ENCODE results near the gene IGSF8.

The IGSF8 gene

DNA sequence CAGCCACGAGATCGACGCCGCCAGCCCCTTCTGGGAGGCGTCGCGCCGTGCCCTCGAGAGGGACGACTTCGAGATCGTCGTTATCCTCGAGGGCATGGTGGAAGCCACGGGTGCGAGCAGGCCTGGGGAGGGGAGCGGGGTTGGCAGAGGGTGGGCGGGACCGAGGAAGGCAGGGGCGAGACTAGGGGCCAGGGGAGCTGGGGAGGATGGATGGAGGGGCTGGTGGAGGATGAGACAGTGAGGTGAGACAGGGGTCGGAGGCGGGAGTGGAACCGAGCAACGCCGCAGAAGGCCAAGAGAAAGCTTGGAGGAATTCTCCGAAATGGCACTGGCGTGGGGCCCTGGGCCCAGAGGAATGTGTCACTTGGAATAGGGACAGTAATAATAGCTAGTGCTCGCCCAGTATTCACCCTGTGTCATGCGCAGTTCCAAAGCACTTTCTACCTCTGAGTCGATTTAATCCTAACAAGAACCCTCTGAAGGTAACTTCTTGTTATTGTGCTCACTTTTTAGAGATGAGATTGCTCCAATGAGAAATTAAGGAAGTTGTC, 13.6 kb downstream of the IGSF8 start:
- no peak for DNase-seq

DNA sequence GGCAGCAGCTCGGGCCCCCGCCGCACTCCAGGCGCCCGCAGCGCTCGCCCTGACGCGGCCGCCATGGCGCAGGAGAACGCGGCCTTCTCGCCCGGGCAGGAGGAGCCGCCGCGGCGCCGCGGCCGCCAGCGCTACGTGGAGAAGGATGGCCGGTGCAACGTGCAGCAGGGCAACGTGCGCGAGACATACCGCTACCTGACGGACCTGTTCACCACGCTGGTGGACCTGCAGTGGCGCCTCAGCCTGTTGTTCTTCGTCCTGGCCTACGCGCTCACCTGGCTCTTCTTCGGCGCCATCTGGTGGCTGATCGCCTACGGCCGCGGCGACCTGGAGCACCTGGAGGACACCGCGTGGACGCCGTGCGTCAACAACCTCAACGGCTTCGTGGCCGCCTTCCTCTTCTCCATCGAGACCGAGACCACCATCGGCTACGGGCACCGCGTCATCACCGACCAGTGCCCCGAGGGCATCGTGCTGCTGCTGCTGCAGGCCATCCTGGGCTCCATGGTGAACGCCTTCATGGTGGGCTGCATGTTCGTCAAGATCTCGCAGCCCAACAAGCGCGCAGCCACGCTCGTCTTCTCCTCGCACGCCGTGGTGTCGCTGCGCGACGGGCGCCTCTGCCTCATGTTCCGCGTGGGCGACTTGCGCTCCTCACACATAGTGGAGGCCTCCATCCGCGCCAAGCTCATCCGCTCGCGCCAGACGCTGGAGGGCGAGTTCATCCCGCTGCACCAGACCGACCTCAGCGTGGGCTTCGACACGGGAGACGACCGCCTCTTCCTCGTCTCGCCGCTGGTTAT, 14.2 kb downstream of the IGSF8 start:
- peak; percentile 79 for DNase-seq

DNA sequence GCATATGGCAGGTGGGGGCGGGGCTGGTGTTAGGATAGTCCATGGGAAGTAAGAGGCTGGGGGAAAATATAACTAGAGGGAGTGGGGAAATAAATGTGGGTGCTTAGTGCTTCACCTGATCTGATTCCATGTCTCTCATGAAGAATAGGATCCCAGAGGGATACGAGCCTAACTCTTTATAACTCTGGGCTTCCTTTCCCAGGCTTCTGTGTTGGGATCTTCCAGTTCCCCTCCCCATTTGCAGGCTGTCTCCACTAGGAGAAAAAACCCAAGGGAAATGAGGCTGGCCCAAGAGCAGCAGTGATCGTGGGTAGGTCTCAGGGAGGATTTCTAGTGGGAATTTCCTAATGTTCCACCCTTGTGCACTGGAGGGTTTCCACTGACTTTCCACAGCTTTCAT, 15.5 kb downstream of the IGSF8 start:
- DNase-seq, result no peak

DNA sequence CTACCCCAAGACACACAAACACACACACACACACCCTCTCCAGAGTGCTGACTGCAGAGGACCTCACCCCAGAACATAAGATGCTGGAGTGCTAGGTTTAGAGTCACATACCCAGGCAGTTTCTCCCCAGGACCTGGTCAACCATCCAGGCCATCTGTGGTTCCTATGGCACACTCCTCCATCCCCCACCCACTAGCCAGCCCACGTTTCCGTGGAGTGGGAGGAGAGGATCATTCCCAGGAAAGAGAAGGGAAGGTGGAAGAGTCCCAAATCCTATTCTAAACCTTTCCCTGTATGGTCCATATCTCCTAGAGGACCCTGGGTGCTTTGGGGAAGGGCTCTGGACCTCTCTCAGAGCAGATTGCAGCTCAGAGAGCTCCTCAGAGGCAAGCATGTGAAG, 15.9 kb downstream of the IGSF8 start:
- no peak for DNase-seq

DNA sequence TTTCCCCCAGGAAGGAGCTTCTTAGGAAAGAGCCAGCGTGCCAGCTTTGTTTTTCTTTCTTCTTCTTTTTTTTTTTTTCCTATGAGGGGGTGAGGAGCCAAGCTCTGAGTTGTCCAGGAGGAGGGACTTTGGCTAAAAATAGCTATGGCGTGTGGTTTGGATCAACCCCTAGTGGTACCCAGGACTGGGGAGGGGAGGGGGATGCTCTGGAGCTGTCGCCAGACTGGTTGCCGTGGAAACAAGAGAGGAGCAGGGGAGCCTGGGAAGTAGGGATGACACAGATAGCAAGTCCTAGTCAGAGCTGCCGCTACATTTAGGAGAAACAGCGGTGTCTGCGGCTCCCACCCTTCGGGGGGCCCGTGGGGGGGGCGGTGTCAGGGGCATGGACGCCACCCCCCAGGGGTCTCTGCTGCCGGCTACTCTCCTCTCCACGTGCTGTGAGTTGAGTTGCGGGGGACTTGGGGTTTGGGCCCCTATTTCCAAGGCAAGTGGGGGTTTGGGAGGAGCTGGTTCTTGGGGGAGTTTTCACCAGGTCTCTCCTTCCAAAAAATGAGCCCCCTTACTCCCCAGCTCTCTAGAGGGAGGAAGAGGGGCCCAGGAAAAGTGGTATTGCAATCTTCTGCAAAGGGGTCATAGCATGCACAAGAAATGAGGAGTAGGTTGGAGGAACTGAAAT, 17.0 kb downstream of the IGSF8 start, which contains the start of gene KCNJ9:
Gene KCNJ9, plus strand, starts transcription at position 278 of the 676 bp plus-strand sequence. CDS start 2,493 bp downstream, outside the sequence.
- no peak for DNase-seq

DNA sequence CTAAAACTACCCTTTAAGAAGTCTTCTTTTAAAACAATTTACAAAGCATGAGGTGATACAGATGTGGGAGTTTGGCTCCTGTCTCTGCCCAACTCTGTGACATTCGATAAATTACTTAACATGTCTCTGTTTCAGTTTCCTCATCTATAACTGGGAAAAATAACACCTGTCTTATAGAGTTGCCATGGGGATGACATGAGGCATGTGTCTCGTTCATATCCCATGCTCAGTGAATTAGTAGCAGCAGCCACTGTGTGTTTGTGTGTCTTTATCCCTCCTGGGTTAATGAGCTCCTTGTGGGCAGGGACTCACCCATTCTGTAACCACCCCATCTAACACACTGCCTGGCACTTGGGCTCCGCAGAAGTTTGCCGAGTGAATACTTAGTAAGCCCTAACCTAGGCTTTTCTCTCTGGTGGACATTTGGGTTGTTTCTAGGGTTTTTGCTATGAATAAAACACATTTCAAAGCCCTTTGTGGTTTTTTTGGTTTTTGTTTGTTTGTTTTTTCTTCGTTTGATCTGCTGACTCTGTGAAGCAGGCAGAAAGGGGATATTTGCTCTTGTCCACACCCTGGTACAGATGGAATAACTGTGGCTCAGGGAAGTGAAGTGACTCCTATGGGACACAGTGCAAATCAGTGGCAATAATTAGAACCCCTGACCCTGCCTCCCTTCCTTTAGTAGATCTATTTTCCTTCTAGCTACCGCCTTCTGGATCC, 17.9 kb downstream of the IGSF8 start:
- DNase-seq, result no peak

DNA sequence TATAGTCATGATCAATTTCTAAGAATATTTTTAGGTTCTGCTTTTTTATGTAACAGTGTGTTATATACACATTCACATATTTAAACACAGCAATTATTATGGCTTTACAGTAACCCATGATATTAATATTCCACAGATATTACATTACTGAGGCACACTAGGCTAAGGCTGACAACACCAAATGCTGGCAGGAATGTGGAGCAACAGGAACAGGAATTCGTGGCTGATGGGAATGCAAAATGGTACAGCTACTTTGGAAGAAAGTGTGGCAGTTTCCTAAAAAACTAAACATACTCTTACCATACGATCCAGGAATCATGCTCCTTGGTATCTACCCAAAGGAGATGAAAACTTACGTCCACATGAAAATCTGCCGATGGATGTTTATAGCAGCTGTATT, 19.0 kb downstream of the IGSF8 start:
- no peak for DNase-seq

DNA sequence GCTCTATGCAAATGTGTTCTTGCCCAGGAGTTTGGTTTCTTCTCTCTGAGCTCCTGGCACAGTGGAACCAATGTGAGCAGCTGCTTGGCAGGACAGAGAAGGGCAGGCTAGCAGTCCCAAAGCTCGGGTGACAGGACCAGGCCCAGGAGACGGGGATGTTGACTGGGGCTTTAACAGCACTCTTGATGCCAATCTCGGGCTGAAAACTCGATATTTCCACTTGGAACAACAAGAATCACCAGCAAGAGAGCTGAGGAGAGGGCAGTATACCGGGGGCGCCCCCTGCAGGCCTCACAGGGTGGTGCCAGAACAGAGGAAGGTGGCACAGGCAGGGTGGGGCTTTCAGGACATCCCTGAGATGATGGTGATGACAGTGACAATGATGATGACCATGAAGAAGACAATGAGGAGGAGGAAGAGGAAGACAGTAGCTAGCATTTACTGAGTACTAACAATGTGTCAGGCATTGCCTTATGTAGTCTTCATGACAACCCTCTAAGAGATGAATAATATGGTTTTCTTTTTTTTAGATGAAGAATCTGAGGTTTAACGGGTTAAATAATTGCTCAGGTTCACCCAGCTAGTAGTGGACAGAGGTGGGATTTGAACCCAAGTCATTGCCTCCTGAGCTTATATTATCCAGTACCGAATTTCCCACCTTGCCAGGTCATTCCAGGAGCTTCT, 19.8 kb downstream of the IGSF8 start:
- DNase-seq, result peak; percentile 59

DNA sequence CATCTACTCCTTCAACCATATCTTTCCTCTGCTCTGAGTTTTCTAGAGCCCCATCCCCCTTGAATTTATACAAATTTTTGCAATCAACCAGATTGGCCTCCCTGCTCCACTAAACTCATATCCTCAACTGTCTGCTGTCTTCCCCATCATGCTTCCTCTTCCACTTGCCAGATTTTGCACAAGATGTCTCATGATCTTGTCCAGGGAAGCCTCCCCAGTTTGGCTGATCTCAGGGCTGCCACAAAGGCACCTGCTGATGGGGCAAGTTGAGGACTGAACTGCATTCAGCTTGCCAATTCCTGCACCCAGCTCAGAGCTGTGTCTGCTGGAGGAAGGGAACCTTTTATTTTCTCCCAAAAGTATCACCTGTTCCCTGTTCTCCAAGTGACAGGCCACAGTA, 20.9 kb downstream of the IGSF8 start:
- no peak for DNase-seq

DNA sequence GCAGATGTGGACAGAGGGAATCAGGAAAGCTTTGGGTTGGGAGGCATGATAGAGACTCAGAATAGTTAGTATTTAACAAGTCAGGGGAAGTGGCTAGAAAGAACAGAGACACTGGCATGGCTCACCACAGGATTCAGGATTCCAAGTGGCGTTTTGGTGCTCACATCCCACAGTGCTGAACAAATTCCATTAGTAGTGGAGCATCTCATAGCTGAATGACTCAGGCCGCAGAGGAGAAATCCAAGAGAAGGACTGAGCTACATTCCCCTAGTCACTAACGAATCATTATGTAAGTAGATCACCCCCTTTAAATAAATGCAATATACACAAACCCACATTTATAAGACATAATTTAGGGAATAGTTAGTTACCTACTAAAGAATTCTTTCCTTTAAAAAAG, 22.1 kb downstream of the IGSF8 start:
- DNase-seq, result no peak

DNA sequence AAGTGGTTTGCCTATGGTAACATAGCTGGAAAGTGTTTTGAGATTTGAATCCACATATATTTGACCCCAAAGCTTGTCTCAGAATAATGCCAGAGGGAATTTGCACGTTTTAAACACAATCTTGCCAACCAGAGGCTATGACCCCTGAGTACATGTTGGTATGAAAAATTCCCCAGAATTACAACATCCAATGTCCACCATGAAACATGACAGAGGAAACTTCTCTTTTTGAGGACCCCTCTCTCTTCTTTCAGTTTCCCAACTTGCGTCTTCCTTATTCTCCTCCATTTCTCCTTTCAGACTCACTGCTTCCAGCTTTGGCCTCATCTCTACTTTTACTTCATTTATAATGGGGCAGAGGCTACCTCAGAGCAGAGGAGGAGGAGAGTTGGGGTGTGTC, 22.6 kb downstream of the IGSF8 start:
- DNase-seq, result no peak

DNA sequence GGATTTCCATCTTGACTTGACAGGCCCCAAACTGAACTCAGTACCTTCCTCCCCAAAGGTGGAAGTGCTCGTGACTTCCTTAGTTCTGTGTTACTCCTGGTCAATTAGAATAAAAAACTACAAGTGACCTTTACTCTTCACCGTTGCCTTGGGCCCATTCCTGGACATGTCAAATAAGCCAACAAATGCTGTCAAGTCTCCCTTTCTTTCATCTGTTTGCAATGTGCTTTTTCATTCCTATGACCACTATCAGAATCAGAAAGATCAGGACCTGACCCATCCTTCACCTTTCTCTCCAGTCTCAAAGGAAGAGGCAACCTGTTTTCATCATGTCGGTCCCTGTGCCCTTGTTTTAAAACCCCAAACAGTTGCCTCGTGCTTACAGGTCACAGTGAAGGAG, 23.6 kb downstream of the IGSF8 start:
- DNase-seq, result no peak

DNA sequence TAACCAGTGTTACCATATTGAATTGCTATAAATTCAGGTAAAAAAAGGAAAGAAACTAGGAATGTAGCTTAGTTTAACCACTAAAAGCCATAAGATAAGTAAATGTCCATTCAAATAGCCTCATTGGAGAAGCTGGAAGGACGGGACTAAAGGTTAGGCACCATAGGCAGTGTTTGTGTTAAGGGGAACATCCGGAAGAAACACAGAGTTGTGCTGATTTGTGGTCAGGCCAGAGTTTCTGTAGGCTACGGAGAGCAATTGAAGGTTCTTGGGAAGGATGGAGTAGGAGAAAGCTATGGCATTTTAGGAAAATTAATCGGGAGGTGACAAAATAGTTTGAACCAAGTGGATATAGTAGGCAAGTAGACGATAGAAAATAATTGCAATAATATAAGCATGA, 27.1 kb downstream of the IGSF8 start:
- DNase-seq, result no peak

DNA sequence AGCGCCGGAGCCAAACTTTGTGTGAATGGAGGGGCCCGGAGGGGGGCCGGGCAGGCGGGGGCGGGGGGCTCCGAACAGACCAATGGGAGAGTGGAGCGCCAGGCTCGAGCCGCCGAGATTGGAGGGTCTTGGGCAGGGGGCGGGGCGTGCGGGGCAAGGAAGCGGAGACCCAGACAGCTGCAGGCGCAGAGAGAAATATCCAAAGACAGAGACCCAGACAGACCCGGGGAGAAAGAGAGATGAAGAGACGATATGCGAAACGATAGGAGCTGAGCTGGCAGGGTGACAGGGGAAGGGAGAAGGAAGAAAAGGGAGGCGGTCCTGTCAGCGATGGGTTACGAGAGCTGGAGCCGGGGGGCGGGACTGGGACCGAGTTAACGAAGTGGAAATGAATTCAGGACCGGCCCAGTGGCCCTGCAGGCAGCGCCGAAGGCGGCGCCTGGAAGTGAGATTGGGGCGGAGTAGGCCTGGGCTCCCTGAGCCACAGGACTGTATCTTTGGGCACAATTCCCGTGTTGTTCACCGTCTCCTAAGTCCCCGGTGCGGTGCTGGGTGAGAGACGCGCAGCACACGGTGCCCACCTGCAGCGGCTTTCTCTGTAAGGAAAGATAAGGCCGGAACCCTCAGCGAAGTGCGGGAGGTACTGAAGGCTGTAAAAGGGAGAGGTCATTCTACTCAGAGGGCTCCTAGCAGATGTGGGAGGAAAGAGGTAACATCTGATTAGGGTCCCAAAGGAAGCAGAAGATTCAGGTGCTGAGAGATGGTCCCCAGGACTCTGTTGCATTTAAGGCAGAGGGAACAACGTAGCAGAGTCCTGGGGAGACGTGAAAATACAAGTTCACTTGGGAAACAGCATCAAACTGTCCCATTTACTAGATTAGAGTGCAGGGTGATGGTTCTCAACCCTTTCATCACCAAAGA, 27.9 kb downstream of the IGSF8 start:
- DNase-seq, result no peak

DNA sequence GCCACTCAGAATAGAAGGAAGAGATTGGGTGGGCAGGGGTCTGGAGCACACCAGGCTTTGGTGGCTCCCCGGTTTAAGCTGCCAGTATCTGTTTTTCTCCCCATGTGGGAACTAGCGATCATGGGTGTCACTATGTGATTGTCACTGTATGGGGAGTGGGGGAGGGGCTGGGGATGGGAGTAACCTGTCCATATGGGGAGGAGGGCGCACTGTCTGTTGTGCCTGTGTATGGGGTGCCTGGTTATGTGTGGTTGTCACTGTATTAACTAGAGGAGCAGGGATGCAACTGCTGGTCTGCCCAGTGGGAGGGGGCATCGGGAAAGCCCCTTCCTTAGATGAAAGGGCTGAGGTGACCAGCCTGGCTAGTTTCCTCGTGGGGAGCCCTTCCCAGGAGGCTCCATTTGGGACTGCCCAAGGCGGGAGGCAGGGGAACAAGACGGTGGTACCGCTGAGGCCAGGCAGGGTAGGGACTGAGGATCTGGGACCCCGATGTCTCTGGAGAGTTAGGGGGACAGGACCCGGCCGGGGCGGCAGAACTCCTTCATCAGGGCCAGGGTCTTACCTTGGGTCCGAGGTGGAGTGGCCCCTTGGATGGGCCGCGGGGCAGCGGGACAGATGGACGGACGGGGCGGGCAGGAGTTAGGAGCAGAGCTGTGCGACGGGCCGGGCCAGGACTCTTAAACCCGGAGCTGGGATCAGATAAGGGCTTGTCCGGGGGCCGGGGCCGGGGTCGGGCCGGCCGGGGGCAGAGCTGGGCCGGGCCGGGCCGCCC, 28.8 kb downstream of the IGSF8 start, which contains the start of gene KCNJ10:
Gene KCNJ10, minus strand, starts transcription at position 701 of the 772 bp plus-strand sequence. CDS start 27,628 bp downstream, outside the sequence.
- DNase-seq, result no peak

DNA sequence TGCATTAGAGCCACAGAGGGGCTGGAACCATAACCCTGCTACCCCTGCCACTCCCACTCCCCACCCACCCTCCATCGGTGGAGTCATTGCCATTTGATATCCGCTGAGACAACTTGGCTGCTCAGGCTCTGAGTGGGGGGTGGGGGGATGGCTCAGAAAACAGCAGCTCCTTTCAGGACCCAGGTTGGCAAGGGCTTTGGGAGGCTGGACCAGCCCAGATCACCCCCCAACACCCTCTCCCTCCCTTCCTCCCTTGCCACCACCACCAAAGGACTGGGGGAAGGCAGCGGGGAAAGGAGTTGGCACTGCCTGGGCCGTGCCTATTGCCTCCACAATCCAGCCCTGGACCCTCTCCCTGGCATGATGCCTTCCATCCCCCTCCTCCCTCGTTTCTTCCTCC, 30.2 kb downstream of the IGSF8 start:
- no peak for DNase-seq

DNA sequence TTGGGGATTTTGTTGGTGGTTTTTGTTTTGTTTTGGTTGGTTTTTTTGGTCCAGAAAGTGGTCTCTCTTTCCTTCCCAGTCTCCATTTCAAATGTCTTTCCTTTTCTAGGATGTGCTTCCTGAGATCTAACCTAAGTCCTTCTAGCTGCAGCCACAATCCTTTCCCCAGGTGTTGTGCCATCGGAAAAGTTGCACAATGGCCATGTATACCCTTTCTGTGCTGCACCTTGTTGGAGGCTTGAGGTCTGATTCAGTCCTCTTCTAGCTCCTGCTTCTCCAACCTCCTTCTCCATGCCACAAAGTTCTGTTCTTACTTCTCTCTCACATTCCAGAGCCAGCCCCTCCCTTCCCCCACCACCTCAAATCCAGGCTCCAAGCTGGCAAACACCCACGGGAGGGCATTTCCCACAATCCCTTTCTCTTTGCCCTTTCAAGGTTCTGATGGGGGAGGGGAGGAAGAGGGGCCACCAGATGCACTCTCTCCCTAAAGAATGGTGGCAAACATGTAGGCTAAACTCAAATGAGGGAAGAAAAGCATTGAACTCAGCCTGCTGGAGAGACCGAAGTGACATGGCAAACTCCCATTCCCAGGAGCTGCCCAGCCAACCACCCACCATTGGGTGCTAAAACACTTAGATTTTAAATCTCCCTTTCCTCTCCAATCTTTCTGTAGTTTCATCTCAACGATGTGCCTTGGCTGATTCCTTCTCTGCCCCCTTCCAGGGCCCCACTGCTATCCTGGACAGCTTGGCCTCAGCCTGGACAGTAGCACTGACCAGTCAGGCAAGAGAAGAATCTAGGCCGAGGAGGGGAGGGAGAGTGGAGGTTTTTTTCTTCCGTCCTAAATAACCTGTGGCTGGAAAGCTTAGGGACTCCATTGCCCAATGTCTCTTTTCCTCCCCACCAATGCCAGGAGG, 31.3 kb downstream of the IGSF8 start:
- no peak for DNase-seq

DNA sequence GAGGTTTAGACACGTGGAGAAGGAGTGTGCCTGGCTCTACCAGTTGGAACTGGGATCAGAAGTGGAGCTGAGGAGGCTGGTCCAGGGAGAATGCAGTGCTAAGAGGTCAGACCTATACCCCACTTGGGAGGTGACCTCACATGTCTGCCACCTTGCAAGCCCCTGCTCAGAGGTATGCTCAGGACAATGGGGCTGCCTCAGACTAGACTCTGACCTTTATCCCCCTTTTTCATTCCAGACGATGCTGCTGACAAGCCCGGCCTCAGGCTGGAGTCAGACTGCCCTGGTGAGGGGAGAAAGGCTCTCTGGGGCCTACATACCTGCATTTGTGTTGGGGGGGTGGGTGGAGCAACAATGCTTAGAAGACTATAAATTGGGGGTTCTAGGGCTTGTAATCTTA, 33.7 kb downstream of the IGSF8 start:
- no peak for DNase-seq

DNA sequence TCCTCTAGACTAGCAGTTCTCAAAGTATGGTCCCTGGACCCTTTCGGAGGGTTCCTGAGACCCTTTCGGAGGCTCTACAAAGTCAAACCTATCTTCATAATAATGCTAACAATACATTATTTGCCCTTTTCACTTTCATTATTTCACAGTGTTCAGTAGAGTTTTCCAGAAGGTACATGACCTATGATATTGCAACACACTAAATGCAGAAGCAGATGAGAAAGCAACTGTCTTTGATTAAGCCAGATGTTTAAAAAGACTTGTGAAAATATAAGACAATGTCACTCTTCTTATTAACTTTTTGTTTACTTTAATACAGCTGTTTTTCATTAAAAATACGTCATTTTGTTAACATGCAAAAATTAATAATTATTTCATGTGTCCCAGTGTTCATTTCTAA, 34.3 kb downstream of the IGSF8 start:
- no peak for DNase-seq

DNA sequence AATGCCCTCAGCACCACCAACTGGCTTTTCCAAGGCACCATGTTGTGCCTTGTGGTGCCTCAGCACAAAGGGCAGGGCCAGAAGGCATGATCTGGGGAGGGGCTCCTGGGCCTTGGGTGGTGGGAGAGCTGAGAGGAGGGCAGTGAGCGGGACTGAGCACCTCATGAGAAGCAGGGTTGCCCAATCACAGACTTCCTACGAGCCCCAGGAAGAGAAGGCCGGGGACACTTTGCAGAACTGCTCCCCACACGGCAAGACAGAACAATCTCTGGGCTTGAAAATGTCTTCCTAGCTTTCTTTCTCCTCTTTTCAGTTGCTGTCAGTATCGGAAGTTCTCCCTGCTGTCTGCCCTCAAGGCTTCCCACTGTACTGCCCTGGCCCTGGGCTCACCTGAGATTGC, 35.2 kb downstream of the IGSF8 start:
- no peak for DNase-seq
